ENCODE measurements around the gene MAML2. TPM values are rescaled to one million over a fixed set of nuclear protein-coding genes. Genes with fewer than 3 reads are reported as not detected.

The MAML2 gene
- total and polyA plus RNA-seq, 2 of the 8 experiments (the other 6 are each of a cell fraction or from before 2014, with no cell fraction given) = 3.8 to 6.6 TPM

GRCh38 chr11:96200243-96200642 lies 142.8 kb downstream of the MAML2 start (continued):
- no peak for TF ChIP-seq CHD7 (IDR thresholded peaks at IDR 0.05; ENCODE audit: insufficient replicate concordance, low read length)
- TF ChIP-seq BRCA1 (IDR thresholded peaks at IDR 0.05; ENCODE audit: low read depth, low read length) = no peak
- no peak for TF ChIP-seq FOSL1 (IDR thresholded peaks at IDR 0.05; ENCODE audit: insufficient read depth, low read depth, low read length)
- no peak for TF ChIP-seq EZH2 (IDR thresholded peaks at IDR 0.05; ENCODE audit: low read depth, low read length, severe bottlenecking)
- TF ChIP-seq CTBP2 (IDR thresholded peaks at IDR 0.05; ENCODE audit: borderline replicate concordance, insufficient read depth, insufficient read length, low read length) = no peak
